ENCODE results near the gene EXOSC2. TPM values are rescaled to one million over a fixed set of nuclear protein-coding genes. Genes with fewer than 3 reads are reported as not detected.

EXOSC2 gene, protein sequence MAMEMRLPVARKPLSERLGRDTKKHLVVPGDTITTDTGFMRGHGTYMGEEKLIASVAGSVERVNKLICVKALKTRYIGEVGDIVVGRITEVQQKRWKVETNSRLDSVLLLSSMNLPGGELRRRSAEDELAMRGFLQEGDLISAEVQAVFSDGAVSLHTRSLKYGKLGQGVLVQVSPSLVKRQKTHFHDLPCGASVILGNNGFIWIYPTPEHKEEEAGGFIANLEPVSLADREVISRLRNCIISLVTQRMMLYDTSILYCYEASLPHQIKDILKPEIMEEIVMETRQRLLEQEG
- 10 to 100 TPM; 96.3 to 97.4 TPM for total RNA-seq

DNA sequence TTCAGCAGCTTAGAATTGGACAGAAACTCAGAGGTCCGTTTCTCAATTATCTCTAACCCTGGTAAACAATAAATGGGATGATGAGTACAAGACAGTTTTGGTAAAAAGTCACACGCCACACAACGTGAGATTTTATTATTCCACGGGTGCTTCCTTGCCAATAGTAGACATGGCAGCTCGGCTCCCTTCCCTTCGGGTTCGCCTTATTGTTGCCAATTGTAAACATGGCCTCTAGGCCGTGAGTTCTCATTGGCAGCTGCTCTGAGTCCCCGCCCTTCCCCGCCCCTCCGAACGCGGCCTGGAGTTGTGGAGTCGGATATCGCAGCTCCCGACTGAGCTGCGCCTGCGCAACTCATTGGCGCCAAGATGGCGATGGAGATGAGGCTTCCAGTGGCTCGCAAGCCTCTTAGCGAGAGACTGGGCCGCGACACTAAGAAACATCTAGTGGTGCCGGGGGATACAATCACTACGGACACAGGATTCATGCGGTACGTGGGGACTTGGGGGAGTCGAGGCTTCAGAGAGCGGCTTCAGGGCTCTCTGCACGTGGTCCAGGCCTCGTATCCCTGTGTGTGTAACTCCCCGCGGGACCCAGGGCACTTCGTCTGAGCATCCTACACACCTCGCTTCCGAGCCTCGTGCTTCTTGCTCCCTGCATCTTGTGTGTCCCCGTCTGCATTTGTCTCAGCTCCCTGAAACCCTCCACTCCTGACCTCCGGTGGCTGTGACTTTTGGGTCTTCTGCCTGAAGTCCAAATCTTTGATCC is at the start of gene EXOSC2:
TSS of gene EXOSC2 (plus strand) at position 355 of the 766 bp plus-strand sequence. CDS start at position 367, 12 bp downstream.
- POLR2A ChIA-PET: interaction anchor here (0.5 to 2.0 kb wide), 5 partner anchors 11 to 1717 kb away, joined by 3 to 7 read pairs (median 4); partner anchors contain the start of gene CFAP77

DNA sequence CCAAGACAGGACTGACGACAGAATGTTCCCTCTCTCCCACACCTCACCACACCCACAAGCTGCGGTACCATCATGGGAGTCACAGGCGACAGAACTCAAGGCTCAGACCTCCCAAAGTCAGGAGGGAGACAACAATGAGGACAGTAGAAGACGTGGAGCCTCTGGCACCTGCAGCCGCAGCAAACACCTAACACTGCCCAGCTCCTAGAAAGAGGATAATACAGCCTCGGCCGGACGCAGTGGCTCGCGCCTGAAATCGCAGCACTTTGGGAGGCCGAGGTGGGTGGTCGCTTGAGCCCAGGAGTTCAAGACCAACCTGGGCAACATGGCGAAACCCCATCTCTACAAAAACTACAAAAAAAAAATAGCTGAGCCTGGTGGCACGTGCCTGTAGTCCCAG is 42.4 kb upstream of the EXOSC2 start:
- CTCF ChIA-PET: no interaction called here
- POLR2A ChIA-PET: no interaction called here

More for the DNA sequence above, at the start of gene EXOSC2:
- CTCF ChIA-PET: interaction anchor here (0.6 to 3.0 kb wide), 5 partner anchors 10 to 1313 kb away, joined by 3 to 30 read pairs (median 4); no protein-coding TSS in a partner anchor

DNA sequence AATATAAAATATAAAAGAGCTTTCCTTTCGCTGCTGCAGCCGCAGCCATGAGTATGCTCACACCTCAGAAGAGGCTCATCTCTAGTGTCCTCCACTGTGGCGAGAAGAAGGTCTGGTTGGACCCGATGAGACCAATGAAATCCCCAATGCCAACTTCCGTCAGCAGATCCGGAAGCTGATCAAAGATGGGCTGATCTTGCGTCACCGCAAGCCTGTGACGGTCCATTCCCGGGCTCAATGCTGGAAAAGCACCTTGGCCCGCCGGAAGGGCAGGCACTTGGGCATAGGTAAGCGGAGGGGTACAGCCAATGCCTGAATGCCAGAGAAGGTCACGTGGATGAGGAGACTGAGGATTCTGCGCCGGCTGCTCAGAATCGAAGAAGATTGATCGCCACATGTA is 41.8 kb upstream of the EXOSC2 start:
- ChIA-PET CTCF (no interaction called here), POLR2A (no interaction called here)

DNA sequence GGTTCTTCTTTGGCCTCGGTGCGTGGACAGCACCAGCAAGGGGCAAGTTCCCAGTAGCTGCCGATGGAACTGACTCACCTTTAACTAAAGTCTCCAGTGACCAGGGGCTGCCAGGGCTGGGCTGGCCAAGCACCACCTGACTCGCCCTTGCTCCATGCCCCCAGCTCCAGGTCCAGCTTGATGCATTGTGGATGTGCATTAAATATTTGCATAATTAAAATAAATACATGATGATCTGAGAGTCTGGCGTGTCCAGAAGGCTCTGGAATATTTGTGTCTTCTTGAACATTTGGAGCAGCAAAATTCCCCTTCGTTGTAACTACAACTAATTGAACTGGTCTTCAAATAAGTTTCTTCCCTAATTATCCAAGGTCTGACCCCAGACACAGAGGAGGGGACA is 38.7 kb upstream of the EXOSC2 start:
- CTCF ChIA-PET: no interaction called here
- POLR2A ChIA-PET: no interaction called here

DNA sequence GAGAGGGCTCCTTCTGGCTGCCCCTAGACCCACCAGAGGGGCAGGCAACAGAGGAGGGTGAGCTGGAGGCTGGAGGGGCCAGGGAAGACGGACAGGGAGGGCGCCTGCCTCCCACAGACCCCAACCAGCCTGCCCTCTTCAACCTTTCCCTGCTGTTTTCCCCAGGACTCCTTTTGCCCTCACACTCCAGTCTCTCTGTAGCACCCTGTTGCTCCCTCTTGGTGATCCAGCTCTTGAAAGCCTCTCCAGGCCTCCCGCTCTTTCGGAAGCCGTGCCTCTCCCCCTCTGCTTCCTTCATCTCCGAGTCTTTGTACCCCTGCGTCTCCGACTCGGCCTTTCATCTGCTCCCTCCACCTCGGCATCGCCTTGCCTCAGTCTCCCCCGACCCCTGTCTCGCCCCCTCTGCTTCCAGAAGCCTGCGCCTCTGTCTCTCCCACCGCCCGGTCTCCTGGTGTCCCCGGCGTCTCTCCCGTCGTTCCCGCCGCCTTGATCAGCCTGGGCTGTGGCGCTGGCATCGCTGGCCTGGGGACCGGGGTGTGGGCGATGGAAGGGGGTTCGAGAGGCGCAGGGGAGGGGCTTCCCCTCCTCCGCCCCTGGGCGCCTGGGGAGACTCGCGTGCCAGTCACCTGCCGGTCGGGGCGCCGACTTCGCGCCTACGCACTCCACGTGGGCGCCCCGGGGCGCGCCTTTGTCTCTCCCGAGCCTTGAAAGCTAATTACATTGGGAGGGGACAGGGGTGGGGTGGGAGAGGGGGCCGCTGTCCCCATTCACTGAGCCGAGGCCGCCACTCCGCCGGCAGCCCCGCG is 34.5 kb upstream of the EXOSC2 start:
- ChIA-PET CTCF (no interaction called here), POLR2A (no interaction called here)

DNA sequence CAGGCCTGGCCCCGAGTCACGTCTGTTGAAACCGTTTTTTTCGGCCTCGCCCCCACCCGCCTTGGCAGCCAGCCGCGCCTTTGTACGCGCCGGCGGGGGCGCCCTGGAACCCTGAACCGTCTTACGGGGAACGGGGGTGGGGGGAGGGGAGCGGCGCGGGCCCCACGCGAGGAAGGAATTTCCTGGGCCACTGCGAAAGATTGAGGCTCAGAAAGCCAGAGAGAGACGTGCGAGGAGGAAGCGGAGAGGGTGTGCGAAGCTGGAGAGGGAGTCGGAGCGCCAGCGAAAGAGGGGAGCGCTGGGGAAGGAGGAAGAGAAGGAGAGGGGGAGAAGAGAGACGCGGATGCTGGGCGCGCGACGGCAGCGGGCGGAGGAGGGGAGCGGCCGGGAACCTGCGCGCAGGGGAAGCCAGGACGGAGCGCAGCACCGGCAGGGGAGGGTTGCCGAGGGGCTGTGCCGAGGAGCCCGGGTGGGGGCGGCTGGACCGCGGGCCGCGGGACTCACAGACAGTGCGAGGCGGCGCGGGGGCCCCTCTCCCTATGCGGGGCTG is 33.8 kb upstream of the EXOSC2 start:
- POLR2A ChIA-PET: no interaction called here

DNA sequence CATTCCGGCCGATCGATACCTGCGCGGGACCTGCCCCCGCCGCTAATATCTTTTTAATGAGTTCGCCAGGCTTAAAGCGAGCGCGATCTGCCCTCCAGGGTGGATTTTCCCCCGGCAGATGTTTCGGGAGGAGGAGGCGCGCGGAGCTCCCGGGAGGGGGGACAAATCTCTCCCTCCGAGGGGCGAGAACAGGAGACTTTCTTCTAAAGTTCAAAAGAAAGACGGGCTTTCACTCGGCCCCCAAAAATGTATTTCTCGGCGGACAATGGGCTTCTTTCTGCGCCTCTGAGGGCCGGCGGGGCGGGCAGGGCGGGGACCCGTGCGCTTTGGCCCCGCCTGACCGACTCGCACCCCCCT is 33.3 kb upstream of the EXOSC2 start:
- POLR2A ChIA-PET: no interaction called here
- CTCF ChIA-PET: no interaction called here

More for the DNA sequence above, 33.8 kb upstream of the EXOSC2 start:
- CTCF ChIA-PET: no interaction called here

DNA sequence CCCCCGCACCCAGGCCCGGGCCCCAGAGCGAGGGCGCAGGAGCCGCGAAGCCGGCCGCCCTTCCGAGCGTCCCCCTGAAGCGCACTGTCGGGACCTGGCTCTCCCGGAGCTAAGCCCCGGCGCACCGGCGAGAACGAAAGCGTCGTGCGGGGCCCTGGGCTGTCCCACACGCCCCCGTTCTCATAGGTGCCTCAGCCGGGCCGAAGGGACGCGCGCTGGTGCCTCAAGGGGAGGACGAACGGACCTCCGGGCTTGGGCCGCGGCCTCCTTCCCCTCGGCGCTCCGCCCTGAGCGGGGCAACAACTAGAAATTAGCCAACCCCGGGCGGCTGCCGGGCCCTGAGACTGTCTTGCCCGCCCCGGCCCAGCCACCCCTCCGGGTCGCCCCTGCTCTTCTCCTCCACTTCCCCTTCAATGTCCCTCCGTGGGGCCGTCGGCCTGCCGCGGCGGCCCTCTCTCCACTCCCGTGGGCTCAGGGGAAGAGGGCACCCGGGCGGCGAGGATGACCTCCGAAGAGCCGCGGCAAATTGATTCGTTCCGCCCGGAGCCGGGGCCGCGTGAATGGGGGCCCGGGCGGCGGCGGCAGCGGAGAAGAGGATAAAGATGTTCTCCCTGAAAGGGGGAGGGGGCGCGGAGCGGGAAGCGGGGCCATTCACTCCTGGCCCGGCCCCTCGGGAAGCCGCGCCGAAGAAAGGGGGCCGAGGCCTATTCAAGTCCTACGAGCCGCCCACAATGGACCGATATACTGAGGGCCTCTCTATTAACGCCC is 32.7 kb upstream of the EXOSC2 start:
- CTCF ChIA-PET: no interaction called here
- POLR2A ChIA-PET: no interaction called here

DNA sequence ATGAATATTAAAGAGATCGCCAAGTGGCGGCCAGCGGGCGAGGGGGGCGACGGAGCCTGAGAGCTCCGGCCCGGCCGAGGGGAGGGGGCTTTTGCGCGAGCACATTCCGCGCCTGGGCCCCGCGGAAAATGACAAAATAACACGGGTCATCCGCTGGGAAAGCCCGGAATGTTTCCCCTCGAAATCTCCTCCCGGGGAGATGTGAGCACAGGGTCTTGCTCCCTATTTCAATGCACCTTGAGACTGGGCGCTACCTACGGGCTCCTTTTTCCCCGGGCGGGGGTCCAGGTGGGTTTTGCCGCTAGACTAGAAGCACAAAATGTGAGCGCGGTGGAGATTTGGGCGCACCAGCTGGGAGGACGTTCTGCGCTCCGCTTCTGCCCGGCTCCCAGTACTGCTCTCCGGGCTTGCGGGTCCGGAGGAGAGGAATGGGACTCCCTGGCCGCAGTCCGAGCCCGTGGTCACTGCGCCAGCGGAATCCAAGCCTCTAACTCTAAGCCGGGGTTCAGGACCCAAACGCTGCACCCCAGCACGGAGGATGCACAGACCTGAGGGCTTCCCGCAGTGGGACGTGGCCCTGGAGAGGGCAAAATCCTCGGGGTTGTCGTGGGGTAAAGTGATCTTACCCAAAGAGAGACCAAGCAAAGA is 32.0 kb upstream of the EXOSC2 start:
- POLR2A ChIA-PET: no interaction called here
- CTCF ChIA-PET: interaction anchor here (0.8 kb wide), 1 partner anchor 23 kb away, joined by 3 read pairs; no protein-coding TSS in a partner anchor

DNA sequence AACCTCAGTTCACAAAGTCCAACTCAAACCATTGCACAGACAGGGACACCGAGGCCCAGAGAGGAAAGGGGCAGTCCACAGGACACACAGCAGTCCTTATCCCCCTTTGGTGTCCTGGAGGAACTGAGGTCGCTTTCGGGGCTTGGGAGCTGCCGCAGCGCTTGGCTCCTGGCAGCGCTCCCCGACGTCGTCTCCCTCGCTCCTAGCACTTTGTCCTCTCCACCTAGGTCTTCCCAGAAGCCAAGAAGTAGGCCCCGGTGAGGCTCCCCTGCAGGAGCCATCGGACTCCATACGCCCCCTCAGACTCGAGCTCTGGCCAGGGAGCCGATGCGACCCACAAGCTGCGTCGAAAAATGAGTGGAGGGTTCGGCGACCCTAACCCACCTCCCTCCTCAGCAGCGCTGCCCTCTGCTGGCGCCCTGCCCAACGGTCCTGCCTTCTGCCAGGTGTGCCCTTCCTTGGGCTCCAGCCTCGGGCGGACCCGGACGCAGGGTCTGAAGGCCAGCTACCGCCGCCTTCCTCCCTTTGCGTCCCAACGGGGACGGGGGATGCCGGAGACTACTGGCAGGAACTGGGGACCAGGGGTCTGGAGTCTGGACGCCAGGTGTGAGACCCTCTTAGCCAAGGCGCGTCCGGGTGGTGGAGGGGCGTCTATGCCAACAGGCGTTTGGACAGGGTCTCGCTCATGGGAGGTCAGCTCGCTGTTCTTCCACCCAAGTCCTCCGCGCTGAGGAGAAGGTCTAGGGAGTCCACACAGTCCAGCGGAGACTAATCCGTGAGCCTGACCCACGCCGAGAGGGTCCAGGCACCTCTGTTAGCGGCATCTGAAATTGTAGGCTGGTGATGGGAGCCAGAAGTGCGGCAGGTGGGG is 31.2 kb upstream of the EXOSC2 start:
- ChIA-PET POLR2A (no interaction called here), CTCF (interaction anchor here (0.6 to 0.8 kb wide), 2 partner anchors 22 to 45 kb away, joined by 3 read pairs; no protein-coding TSS in a partner anchor)

DNA sequence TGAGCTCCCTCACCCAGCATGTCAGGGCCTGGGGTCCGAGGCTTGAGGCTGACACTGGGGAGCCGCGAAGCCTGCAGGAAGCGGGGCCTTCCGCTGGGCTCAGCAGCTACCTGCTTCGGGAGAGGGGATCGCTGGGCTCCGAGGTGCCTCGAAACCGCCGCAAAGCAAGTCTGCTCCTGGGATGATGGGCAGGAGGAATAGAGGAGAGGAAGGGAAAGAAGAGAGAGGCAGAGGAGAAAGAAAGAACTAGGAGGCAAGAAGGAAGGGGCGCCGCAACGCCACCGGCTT is 30.7 kb upstream of the EXOSC2 start:
- ChIA-PET CTCF (no interaction called here), POLR2A (no interaction called here)

DNA sequence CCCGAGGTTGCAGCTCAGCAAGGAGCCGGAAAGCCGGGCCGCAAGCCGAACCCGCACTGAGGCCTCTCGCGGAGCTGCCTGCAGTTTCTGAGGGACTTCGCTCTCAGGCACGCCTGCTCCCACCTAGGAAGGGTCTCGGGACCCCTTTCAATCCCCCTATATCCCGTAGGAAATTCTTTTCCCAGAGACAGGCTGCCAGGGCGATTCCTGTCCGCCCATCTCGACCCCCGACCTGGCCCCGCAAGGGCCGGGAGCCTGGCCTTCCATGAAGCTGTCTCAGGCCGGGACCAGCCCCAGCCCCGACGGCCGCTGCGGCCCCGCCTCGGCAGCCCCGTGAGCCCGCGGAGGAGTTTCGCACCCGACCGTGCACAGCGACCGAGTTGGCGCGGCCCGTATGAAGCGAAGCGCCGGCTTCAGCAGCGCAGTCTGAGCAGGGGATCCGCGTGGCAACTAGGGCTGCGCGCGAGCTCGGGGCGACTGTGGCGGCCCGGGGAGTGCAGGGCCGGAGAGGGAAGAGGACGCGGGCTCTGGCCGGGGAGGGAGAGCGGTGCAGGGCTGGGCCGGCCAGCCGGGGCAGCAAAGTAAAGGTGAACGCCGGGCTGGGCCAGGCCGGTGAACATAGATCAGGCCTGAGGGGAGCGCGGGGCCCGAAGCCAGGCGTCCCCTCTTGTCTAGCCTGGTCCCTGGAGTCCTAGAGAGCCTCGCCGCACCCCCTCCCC is 30.2 kb upstream of the EXOSC2 start:
- POLR2A ChIA-PET: no interaction called here
- CTCF ChIA-PET: no interaction called here

DNA sequence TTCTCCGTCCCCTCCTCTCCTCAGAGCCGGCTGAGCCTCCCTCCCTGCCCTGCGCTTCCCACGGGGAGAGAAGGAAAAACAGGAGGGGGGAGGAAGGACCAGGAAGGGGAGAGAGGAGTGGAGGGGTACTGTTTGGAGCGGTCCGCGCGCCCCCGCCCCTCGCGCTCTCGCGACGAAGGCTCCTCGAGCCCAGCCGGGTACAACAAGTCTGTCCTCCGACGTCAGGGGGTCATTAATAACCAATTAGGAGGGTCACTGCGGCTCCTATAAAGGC is 29.7 kb upstream of the EXOSC2 start:
- CTCF ChIA-PET: no interaction called here
- POLR2A ChIA-PET: no interaction called here

DNA sequence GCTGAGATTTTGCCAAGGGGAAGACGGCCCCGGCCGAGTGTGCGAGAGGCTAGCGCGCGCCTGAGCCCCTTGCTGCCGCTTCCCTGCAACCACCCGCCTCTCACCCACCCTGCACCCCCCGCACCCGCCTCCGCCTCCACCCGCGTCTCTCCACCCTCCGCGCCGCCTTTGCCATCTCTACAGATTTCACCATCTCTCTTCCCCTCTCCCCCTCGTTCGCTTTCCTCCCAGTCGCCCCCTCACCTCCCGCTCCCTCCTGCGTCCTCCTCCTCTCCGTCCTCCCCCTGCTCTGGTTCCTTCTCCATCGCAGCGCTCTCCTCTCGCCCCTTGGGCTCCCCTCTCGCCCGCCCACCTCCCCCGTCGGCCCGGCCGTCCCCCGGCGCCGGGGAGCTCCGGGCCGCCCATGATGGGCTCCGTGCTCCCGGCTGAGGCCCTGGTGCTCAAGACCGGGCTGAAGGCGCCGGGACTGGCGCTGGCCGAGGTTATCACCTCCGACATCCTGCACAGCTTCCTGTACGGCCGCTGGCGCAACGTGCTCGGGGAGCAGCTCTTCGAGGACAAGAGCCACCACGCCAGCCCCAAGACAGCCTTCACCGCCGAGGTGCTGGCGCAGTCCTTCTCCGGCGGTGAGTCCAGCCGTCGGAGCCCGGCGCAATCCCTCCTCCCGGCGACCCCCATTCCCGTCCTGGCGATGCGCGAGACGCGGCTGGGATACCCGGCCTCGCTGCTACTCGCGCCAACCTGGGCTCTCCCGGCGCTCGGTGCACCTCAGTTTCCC is 29.1 kb upstream of the EXOSC2 start, which contains the start of gene PRDM12:
TSS of gene PRDM12 (plus strand) at position 344 of the 778 bp plus-strand sequence. CDS start at position 404, 60 bp downstream.
- ChIA-PET POLR2A (interaction anchor here (0.5 kb wide), 1 partner anchor 616 kb away, joined by 3 read pairs; no protein-coding TSS in a partner anchor), CTCF (no interaction called here)

DNA sequence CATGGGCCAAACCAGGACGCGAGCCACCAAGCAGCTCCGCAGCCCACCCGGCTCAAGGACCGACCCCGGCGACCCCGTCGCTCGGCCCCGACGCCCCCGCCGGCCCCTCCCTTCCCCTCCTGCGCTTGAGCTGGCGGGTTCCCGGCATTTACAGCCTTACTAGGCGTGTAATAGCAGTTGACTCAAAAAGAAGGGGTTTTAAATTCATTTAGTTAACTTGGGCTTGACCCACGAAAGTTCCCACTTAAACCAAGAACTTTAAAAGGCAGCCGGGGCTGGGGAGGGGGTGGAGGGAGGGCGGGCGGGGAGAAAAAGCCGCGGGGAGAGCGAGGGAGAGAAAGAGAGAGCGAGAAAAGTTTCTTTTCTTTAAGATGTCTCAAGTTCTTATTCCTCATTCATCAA is 28.6 kb upstream of the EXOSC2 start:
- POLR2A ChIA-PET: no interaction called here
- CTCF ChIA-PET: interaction anchor here (0.6 to 1.1 kb wide), 3 partner anchors 13 to 169 kb away, joined by 3 to 4 read pairs (median 4); no protein-coding TSS in a partner anchor

DNA sequence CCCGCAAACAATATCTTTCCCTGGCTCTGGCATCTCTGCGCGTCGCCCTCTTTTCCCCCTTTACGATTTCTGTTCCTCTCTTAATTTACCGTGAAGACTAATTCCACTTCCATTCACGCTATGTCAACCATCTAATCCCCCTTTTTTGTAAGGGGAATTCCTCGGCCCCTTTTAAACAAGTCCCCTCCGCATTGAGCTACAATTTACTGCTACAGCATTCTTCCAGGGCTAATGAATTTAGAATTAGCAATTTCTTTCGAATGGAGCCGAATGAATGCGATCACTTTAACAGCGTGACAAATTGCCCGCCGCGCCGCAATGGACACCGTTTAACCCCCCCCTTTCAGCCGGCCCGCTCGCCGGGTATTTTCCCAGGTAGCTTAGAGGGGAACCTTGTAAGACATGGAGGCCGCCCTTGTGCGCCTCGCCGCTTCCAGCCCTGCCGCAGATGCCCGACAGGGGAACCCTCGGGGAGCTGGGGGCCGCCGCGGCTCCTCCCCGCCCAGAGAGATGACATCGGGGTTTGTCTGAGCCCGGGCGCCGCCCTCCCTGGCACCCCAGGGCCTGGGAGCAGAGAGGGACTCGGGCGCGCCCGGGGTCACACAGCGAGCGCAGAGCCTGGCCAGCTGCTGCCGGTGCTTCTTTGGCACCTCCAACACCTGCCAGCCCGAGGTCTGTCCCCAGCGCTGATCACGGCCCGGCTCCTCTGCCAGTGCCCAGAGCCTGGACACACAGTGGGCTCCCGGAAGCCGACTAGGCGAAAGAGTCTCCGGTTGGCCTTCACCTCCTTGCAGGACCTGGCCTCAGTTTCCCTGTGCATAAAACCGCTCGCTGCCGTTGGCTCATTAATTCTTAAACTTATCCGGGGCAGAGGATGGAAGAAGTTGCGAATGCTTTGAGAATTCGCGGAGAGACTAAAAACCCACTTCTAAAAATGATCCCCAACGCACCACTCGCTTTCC is 27.9 kb upstream of the EXOSC2 start:
- CTCF ChIA-PET: interaction anchor here (0.6 to 1.1 kb wide), 3 partner anchors 12 to 170 kb away, joined by 3 to 4 read pairs (median 4); no protein-coding TSS in a partner anchor
- POLR2A ChIA-PET: no interaction called here
